Iris pigment epithelial cell (primary cell): ENCODE data around the gene SLC24A4.

ENCODE experiments used
- DNase-seq: peaks from one replicate; pipeline ENCODE4 v3.0.0-alpha.2; 2011; ENCODE audit warnings: low read depth

SLC24A4 gene

DNA sequence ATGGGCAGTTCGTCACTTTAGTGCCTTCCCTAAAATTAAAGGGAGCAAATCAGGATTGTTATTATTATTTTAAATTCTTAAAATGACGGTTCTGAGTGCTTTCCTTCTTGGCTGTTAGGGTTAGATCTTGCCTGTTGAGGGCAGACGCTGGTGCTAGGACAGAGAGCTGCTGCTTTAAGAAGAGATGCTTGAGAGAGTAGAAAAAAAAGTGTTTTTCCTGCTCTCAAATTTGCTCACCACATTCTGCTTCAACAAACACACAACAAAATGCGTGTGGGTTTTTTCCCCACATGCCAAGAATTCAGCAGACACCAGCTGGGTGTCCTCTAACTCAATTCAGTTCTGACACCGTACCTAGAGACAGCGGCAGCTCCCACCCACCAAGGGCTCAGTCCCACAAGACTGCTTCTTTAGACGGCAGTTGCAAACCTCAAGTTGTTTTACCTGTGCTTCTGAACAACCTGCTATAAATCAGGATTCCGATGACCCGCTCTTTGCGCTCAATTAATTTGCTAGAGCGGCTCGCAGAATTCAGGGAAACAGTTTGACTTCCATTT is 114.8 kb downstream of the SLC24A4 start:
- DNase-seq, result no peak

DNA sequence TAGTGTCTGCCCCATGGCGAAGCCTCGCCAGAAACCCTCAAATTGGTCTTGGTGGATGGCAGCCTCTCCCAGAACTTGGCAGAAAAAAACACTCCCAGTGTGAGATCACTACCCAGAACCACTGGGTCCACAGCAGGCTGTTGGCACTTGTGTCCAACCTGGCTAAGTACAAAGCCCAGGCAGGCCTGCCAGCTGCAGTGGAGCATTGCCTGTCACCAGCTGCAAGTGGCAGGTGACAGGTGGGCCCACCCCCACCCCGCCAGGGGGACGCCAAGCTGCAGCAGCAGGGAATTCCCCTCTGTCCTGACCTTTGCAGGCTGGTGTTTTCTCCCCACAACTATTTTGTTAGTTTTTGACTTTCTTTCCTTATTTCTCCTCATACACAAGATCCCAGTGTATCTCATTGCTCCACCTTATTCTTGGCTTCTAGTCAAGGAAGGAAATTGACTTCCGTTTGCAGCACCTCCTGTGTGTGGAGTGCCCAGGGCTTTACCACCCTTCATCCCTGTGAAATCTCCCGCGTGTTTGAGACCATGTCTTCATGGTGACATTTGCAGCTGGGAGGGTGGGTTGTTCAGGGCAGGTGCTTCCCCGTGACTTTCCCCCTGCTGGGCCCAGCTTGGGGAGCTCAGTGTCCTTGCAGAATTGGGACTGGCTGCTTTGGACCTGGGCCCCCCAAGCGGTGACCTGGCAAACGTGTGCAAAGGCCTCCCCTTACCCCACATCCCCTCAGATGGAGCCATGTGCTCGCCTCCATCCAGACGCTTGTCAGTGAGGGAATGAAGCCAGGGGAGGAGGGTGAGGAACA is 116.8 kb downstream of the SLC24A4 start:
- no peak for DNase-seq

DNA sequence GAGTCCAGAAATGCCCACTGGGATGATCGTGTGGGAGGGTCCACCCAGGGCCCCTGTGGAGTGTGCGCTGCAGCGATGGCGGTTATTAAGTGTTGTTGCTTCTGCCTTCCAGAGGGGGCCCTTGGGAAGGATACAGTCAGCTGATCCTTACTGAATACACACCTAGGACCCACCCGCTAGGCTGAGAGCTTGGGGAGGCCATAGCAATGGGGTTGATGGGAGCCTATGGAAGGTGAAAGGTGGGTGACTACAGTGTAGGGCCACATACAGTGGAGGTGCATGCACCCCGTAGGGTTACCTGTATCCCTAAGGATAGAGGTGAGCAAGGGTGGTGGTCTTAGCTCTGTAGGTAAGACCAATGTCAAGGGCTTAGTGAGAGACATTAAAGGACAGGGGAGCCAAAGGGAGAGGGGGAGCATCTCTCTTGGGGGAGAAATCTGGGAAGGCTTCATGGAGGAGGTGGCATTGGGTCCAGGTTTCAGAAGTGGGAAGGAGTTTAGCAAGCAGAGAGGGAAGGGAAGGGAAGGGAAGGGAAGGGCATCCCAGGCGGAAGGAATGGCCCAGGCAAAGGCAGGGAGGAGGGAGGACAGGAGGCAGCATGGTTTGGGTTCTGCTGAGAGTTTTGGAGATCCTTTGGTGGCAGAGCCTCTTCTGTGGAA is 117.5 kb downstream of the SLC24A4 start:
- no peak for DNase-seq

DNA sequence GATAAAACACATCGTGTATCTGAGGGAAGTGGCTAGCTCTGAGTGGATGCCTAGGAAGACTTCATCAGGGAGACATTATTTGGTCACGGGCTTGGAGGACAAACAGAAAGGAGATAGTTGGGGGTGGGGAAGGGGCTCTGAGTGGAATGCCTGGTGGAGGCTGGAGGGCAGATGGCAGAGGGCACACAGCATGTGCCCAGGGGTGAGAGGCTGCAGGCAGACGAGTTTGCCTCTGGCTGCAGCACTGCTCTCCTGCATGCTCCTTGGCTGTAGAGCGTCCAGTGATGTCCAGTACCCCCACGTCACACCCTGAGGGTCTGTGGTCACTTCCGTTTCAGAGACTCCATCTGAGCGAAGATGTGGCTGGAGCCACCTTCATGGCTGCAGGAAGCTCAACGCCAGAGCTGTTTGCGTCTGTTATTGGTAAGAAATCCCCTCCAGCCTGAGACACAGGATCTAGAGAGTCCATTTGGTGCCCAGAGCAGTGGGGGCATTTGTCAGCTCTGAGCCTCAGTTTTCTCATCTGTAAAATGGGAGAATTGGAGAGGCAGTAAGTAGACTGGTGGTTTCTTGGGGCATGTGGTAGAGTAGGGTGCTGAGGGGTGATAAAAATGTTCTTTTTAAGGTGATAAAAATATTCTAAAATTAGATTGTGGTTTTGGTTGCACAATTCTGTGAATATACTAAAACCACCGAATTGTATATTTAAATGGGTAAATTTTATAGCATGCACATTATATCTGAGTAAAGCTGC is 119.0 kb downstream of the SLC24A4 start:
- no peak for DNase-seq

DNA sequence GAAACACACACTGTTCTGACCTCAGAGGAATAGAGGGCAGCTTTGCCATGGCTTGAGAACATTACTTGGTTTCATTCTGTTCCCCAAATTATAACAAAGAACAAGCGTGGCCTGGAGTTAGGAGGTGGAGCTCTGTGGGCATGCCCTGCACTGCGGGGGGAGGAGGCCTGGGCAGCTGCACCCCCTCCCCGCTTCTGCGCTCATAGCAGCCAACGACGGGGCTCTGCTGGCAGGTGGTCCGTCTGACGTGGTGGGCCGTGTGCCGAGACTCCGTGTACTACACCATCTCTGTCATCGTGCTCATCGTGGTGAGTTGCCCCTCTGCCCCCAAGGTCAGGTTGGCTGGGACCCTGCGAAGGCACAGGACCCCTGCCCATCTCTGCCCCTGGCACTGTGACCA is 120.2 kb downstream of the SLC24A4 start:
- no peak for DNase-seq

DNA sequence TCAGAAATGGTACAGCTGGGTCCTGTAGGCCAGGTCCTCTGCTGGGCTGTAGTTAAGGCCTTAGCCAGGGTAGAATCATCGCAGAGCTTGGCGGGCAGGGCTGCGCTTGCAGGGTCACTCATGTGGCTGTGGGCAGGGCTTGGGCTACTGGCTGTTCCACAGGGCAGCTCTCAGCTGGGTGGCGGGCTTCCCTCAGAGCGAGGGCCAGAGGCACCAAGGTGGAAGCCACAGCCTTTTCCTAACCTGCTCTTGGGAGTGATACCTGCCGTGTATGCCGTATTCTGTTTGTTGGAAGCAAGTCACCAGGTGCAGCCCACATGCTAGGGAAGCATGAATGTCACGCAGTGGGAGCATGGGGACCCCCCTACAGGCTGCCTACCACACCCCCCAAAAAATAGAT is 120.8 kb downstream of the SLC24A4 start:
- no peak for DNase-seq

DNA sequence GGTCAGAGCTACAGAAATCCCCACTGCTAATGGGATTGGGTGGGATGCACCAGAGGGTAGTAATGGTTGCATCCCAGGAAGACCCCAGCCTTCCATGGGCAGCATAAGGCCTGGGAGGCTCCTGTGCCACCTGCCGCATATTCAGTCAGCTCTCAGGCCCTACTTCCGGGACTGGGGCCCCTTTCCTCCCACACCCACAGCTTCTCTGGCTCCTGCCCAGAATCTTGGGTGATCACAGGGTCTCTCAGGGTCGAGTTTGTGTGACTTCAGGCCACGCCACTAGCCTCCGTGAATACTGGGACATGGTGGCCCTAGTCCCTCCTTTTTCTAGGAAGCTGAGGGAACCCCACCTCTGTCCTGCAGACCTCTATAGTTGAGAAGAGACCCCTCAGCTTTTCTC is 123.8 kb downstream of the SLC24A4 start:
- DNase-seq, result no peak

DNA sequence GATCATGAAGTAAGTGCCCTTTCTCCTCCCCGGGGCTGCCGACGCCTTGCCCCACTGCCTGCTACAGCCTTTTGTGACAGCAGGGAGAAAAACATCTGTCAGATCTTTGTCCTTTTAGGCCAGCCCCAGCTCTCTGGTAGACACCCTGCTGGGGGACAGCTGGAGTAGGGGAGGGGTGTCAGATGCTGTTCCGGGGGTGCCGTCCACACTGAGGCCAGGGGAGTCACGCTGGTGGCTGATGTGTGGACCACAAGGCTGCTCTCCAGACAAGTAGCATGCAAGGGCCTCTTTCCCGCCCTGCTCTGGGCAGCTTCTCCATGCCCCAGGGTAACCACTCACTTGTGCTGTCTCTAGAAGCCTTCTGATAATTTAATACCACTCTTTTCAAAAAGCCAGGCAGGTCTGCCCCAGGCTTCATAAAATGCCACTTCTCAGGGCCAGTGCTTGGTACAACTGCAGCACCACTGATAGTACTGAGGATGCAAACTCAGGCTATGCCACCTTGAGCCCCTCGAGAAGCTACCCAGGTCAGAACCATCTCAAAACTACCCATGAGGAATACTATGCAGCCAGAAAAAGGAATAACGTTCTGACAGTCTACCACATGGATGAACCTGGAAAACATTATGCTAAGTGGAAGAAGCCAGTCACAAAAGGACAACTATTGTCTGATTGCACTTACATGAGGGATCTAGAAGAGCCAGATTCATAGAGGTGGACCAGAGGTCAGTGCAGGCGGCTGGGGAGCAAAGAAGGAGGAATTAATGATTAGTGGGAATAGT is 124.6 kb downstream of the SLC24A4 start:
- DNase-seq, result no peak

DNA sequence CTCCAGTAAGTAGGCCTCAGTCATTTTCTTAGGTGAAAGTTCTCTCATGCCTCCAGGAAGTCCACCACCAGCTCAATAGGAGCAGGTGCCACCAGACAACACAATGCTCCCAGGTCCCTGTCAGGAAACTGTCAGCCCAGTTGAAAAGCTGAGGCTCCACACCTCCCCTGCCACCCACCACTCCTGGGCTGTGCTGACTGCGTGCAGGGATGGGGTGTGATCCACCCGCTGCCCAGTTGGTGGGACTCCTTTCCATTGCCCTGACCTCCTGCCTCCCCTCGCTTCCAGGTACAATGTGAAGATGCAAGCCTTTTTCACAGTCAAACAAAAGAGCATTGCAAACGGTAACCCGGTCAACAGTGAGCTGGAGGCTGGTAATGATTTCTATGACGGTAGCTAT is 125.8 kb downstream of the SLC24A4 start:
- DNase-seq, result no peak

DNA sequence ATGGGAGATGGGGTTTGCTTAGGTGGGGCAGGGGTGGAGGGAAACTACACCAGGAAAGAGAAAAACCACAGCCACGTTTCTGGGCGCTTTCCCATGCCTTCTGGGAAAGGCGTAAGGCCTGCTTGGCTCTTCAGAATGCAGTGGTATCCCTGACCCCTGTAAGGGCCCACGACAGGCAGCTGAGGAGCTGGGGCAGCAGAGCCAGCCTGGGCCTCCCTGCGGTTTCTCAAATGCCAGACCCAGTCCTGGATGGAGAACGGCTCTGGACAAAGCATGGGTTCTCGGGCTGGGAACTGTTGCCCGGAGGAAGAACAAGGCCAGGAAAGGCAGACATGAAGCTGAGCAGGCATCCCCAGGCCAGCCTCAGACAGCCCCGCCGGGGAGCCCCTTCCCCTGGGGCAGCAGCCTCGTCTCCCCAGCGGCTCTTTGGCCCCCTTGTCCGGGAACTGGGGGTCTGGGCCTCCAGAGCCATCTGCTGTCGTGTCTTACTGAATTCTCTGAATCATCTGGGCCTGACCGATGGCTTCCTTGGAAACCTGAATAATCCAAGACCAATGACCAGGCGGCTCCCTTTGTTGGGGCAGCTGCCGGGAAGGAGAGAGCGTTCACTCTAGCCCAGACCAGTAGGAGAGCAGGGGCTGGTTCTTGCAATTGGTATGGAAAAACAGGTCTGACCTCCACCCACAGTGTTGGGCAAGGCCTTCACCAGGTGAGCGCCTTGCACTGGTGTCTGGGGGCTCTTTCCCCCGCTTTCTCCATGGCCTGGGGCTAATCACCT is 126.6 kb downstream of the SLC24A4 start:
- DNase-seq, result no peak

DNA sequence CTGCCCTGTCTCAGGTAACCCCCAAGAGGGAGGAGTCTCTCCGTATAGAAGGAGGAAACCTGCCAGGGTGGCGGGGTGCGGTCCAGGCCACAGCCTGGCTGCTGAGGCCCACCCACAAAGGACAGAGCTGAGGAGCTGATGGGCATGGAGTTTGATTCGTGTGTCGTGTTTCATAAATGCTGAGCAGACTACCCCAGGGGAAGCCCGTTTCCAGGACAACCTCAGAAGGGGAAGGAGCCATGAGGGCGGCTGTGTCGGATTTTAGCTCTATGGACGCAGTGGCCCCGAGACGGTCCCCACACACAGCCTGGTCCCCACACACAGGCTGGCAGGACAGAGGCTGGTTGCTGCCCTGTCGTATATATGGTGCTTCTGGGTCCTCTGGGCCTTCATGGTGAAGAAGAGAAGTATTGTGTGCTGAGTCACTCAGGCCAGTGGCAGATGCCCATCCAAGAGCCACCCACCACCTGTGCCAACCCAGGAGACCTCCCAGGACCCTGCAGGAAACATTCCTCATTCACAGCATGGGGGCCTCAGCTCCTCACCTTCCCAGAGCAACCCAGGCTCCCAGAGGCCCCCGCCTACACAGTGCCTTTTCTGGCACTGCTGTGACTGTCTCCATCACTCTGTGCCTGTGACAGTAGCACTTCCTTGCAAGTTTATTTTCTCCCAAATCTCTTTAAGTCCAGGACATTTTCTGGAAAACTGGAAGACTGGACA is 127.5 kb downstream of the SLC24A4 start:
- no peak for DNase-seq

DNA sequence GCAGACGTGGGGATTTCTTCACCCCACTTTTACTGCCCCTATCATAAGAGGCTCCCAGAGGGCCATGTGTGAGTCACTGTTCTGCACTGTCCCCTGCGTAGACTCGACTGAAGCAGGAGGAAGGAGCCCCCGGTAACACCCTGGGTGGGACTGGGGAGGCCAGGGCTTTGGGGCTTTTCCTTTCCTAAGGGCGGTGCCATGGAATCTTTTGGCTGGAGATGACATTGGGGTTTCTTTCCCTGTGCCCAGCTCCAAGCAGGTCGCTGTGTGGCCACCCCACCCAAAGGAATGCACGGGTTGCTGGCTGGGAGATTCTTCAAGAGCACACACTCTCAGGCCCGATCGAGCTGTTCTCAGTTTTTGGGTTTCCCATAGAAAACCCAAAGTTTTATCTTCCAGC is 128.3 kb downstream of the SLC24A4 start:
- DNase-seq, result no peak

DNA sequence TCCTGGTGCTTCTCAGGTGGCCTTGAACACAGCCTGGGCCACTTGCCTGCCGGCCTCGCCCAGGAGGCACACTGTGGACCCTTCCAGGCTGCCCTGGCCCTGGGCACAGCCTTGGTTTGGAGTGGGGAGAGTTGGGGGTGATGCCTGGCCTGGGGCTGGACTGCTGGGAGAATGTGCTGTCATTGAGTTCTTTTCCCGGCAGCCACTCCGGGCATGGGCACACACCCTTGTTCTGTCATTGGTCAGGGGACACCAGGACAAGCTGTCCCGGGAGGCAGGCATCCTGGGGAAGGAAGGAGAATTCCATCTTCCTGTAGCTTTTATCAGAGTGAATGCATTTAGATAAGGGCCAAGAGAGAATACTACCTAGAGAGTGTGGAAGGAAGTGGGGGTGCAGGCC is 128.8 kb downstream of the SLC24A4 start:
- DNase-seq, result no peak

DNA sequence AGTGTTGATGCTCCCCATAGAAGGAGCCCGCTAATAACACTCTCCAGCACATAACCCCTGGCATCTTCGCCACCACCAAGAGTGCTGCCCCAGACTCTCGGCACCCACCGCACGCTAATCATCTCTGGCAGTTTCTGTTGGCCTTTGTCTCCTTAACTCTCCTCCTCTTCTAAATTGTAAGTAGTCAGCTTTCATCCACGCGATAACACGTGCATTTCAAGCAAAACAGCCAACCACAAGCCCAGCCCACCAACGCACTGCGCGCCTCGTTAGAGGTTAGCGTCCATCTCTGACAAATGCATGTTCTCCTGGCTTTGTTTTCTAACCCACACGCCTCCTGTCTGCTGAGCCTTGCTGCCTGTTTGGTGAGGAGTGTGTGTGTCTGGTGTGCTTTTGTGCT is 129.5 kb downstream of the SLC24A4 start:
- no peak for DNase-seq

DNA sequence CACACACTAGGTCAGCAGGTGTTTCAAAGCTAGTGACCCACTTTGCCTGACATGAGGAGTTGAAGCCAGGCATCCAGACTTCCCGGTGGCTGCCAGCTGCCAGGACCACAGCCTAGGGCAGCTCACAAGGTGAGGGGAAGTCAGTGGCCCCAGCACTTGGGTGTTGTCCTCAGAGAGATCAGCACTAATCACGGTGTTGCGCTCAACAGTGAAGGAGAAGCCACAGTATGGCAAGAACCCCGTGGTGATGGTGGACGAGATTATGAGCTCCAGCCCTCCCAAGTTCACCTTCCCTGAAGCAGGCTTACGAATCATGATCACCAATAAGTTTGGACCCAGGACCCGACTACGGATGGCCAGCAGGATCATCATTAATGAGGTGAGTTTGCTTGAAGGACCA is 130.7 kb downstream of the SLC24A4 start:
- DNase-seq, result no peak

DNA sequence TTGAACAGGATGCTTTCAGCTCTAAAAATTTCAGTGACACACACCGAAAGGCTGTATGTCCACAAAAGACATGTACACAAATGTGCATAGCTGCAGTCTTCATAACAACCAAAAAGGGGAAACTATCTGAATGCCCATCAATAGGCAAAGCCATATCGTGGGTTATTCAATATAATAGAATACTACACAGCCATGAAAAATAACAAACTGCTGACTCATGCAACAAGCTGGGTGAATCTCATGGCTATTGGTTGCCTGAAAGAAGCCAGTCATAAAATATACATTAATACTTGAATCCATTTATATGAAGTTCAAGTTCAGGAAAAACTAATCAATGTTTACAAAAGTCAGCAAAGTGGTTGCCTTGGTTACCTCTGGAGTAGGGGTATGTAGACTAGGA is 132.3 kb downstream of the SLC24A4 start:
- no peak for DNase-seq

DNA sequence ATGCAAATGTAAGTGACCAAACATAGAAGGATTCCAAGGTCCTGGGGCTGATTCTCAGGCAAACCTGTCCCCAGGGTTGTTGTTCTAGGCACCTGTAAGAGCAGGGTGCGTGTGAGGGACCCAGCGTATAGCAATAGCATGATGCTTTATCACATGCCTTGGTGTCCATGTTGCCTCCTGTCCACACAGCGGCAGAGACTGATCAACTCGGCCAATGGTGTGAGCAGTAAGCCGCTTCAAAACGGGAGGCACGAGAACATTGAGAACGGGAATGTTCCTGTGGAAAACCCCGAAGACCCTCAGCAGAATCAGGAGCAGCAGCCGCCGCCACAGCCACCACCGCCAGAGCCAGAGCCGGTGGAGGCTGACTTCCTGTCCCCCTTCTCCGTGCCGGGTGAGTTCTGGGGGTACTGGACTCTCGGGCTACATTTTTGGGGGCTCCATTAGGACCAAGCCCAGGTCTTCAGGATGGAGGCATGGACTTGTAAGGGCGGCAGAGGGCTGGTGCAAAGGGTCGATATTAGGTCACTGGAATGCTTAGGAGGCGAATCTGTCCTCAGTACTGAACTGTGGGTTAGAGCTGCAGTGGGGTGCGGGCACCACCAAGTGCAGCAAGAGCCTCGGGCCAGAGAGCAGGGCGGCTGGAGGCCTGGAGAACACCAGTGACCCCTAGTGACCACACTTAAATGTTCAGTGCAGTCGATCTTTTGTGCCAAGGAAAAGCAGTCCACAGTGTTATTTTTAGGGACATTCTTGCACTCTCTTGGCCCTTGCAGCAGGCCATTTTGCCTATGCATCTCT is 133.4 kb downstream of the SLC24A4 start:
- peak; percentile 76 for DNase-seq

DNA sequence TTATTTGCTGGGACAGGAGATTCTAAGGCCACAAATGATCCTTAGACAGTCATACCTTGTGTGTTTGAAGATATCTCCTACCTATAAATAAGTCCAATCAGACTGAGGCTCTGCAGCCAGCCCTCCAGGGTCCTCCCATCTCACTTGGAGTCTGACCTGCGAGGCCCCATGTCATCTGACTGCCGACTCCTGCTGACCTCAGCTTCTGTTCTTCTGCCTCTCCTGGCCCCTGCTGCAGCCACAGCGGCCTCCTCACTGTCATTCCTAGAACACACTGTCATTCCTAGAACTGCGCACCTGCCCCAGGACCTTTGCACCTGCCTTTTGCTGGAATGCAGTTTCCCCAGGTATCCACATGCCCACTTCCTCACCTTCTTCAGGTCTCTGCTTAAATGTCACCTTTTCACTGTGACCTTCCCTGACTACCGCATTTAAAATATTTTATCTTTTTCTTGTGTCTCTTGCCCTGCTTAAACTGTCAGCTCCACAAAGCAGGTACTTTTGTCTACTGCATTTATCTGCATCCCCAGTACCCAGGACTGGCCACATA is 134.1 kb downstream of the SLC24A4 start:
- no peak for DNase-seq
